K562 (cell line): ENCODE measurements around the gene VSIG4. TPM values are rescaled to one million over a fixed set of nuclear protein-coding genes. Genes with fewer than 3 reads are reported as not detected.

ENCODE experiments used
- ARID4B ChIP-seq: sonication (generic); formaldehyde crosslinking; IDR thresholded peaks from 2 replicates; pipeline ENCODE4 v1.8.0; 2022; ENCODE audit warnings: mild to moderate bottlenecking, missing genetic modification reagents
- CEBPG ChIP-seq, 3 experiments: fragments of 200-800 bp in 1 of 3; sonication (Bioruptor generic) in 1 of 3; sonication (generic) in 1 of 3; formaldehyde crosslinking in 1 of 3; IDR thresholded peaks in 2 of 3; conservative IDR thresholded peaks in 1 of 3; 2 replicates each; pipeline versions ENCODE4 v1.6.1 to v1.8.0; 2016 to 2022; ENCODE audit warnings: missing compliant biosample characterization in 2 of 3, missing genetic modification characterization in 2 of 3, mild to moderate bottlenecking in 1 of 3, missing genetic modification reagents in 1 of 3
- CXXC5 ChIP-seq: fragments of 250-450 bp; sonication (Bioruptor Pico); IDR thresholded peaks from 2 replicates; pipeline ENCODE4 v1.8.0; 2022; ENCODE audit warnings: inconsistent platforms, mild to moderate bottlenecking, moderate library complexity
- FOXP4 ChIP-seq: sonication (generic); formaldehyde crosslinking; IDR thresholded peaks from 2 replicates; pipeline ENCODE4 v1.8.0; 2022; ENCODE audit warnings: mild to moderate bottlenecking, missing genetic modification reagents, borderline replicate concordance
- JUN ChIP-seq, 2 experiments: sonication (generic) in 1 of 2; formaldehyde crosslinking in 1 of 2; IDR thresholded peaks; 2 replicates each; pipeline versions ENCODE4 v1.6.1 to v1.8.0; 2012 to 2022; ENCODE audit warnings: borderline replicate concordance in 2 of 2, mild to moderate bottlenecking in 2 of 2, improper control_type of control experiment in 1 of 2, low read depth in 1 of 2, low read length in 1 of 2, missing genetic modification reagents in 1 of 2
- RCOR1 ChIP-seq, 2 experiments: IDR thresholded peaks; 2 replicates each; pipeline ENCODE4 v1.6.1; 2012; ENCODE audit warnings: low read depth in 2 of 2, low read length in 2 of 2, borderline replicate concordance in 1 of 2, improper control_type of control experiment in 1 of 2
- SMAD3 ChIP-seq: fragments of 450-650 bp; formaldehyde crosslinking; conservative IDR thresholded peaks from 2 replicates; pipeline ENCODE4 v1.4.0; 2020; ENCODE audit warnings: mild to moderate bottlenecking
- SMAD4 ChIP-seq: fragments of 250-450 bp; sonication (Bioruptor Pico); conservative IDR thresholded peaks from 2 replicates; pipeline ENCODE4 v1.8.0; 2021; ENCODE audit warnings: inconsistent platforms, mild to moderate bottlenecking, moderate library complexity
- SNAPC5 ChIP-seq: fragments of 250-450 bp; sonication (Bioruptor Pico); IDR thresholded peaks from 2 replicates; pipeline ENCODE4 v1.8.0; 2021; ENCODE audit warnings: moderate library complexity, mild to moderate bottlenecking, inconsistent platforms
- TAF9B ChIP-seq: fragments of 450-650 bp; IDR thresholded peaks from 2 replicates; pipeline ENCODE4 v1.6.1; 2018; ENCODE audit warnings: mild to moderate bottlenecking; ENCODE audit not compliant: partially characterized antibody
- TEAD4 ChIP-seq, 2 experiments: sonication (generic) in 1 of 2; formaldehyde crosslinking in 1 of 2; IDR thresholded peaks; 2 replicates each; pipeline versions ENCODE4 v1.6.1 to v1.8.0; 2012 to 2022; ENCODE audit warnings: borderline replicate concordance in 1 of 2, inconsistent platforms in 1 of 2, low read length in 1 of 2, mild to moderate bottlenecking in 1 of 2, missing genetic modification reagents in 1 of 2
- ZBTB8A ChIP-seq: fragments of 450-650 bp; IDR thresholded peaks from 2 replicates; pipeline ENCODE4 v1.6.1; 2018; ENCODE audit warnings: mild to moderate bottlenecking, moderate library complexity; ENCODE audit not compliant: partially characterized antibody
- ZBTB9 ChIP-seq: fragments of 450-650 bp; formaldehyde crosslinking; IDR thresholded peaks from 2 replicates; pipeline ENCODE4 v1.4.0; 2020; ENCODE audit warnings: mild to moderate bottlenecking, moderate library complexity
- ZKSCAN3 ChIP-seq: fragments of 250-450 bp; sonication (Bioruptor Pico); IDR thresholded peaks from 2 replicates; pipeline ENCODE4 v1.4.0; 2020
- ZNF395 ChIP-seq: fragments of 200-800 bp; sonication (Bioruptor generic); IDR thresholded peaks from 2 replicates; pipeline ENCODE4 v1.6.1; 2017; ENCODE audit warnings: missing genetic modification characterization, missing compliant biosample characterization
- ZNF76 ChIP-seq: fragments of 250-450 bp; sonication (Bioruptor Pico); IDR thresholded peaks from 2 replicates; pipeline ENCODE4 v1.4.0; 2020; ENCODE audit warnings: mild to moderate bottlenecking, moderate library complexity, borderline replicate concordance
- polyA plus RNA-seq, 8 experiments: library from polyadenylated mRNA; depleted of rRNA in 4 of 8; stranded (reverse) in 5 of 8; unstranded in 3 of 8; fragments of >200 nt; fragmentation: Nextera tagmentation in 2 of 8; fragmentation: Illumina TruSeq in 1 of 8; extraction: Ambion mirVana in 2 of 8; extraction: Trizol in 1 of 8; gene quantifications; 2 replicates each; pipeline versions ENCODE4 v1.2.1 to v1.2.3, GENCODE V29; 2011 to 2014; ENCODE audit warnings: inconsistent platforms in 1 of 8, missing spikeins in 1 of 8
- total RNA-seq, 7 experiments: library from RNA; depleted of rRNA in 6 of 7; stranded (reverse); fragments of >200 nt in 6 of 7; fragmentation: Illumina TruSeq in 2 of 7; extraction: Trizol in 2 of 7; gene quantifications; 2 replicates each; pipeline versions ENCODE4 v1.2.1 to v1.2.3, GENCODE V29; 2011 to 2021; ENCODE audit warnings: low replicate concordance in 1 of 7

VSIG4 gene
- total and polyA plus RNA-seq, 9 of the 15 experiments (the other 6 are each of a cell fraction or from before 2014, with no cell fraction given), result 0.22 to 1.6 (median 0.46) TPM; not detected in 1

GRCh38 chrX:66012094-66012534 is 27.8 kb downstream of the VSIG4 start (continued):
- TF ChIP-seq ARID4B (no peak), SMAD4 (CRISPR knock-in tag) (peak; percentile 77), CEBPG (CRISPR knock-in tag; IDR thresholded peaks at IDR 0.05) (peak; percentile 96), CEBPG (tag; conservative IDR thresholded peaks at IDR 0.05 in 1 of 2, IDR thresholded peaks at IDR 0.05 in 1 of 2) (peak; percentile 88 to 98), SMAD3 (CRISPR knock-in tag) (0 out of 2 replicates have a peak, but pooled peaks have one; percentile 53), TEAD4 (IDR thresholded peaks at IDR 0.05; ENCODE audit: low read length) (peak; percentile 33; the same call in 1 of the 2 replicates), TEAD4 (CRISPR knock-in tag; IDR thresholded peaks at IDR 0.05; ENCODE audit: borderline replicate concordance) (no peak), CXXC5 (CRISPR knock-in tag) (peak; percentile 72), FOXP4 (CRISPR knock-in tag) (no peak), TAF9B (no peak), SNAPC5 (CRISPR knock-in tag) (no peak), ZNF76 (CRISPR knock-in tag) (0 out of 2 replicates have a peak, but pooled peaks have one; percentile 21), JUN (IDR thresholded peaks at IDR 0.05; ENCODE audit: borderline replicate concordance, low read depth, low read length) (no peak), JUN (CRISPR knock-in tag; IDR thresholded peaks at IDR 0.05; ENCODE audit: borderline replicate concordance) (no peak), ZBTB8A (no peak), ZKSCAN3 (no peak), ZBTB9 (CRISPR knock-in tag) (peak; percentile 68; the same call in 1 of the 2 replicates), ZNF395 (peak; percentile 56), RCOR1 (IDR thresholded peaks at IDR 0.05; ENCODE audit: borderline replicate concordance in 1 of 2, low read depth in 2 of 2, low read length in 2 of 2) (no peak)
